ENCODE data around the gene RAG2. TPM values are rescaled to one million over a fixed set of nuclear protein-coding genes. Genes with fewer than 3 reads are reported as not detected.

RAG2 gene
- total RNA-seq, 1 experiment from 2014 or later: not detected

- Histone ChIP-seq H2BK5ac (ENCODE audit: insufficient read length, low read length) (no peak overlapping the region), H3T11ph (ENCODE audit: low read length) (no peak overlapping the region), H3K9ac (ENCODE audit: extremely low read depth, insufficient read length, low read length) (no peak overlapping the region), H4K8ac (replicated peaks; ENCODE audit: insufficient read length, low read depth, low read length) (no peak overlapping the region), H2AFZ (ENCODE audit: low read length) (no peak overlapping the region), H3K79me2 (ENCODE audit: insufficient read depth, low read length) (no peaks in the 10 kb centered on the region), H4K5ac (ENCODE audit: insufficient read length, low read depth, low read length) (no peak overlapping the region), H2BK15ac (ENCODE audit: low read depth, low read length) (no peak overlapping the region), H3K4me1 (ENCODE audit: insufficient read depth, low read length) (no peaks in the 10 kb centered on the region), H3K4me2 (ENCODE audit: insufficient read depth, insufficient read length, low read length) (no peak overlapping the region), H4K91ac (ENCODE audit: insufficient read length, low read depth, low read length) (no peak overlapping the region), H3K27me3 (ENCODE audit: insufficient read depth, low read length) (no peaks in the 10 kb centered on the region), H3K4ac (ENCODE audit: low read depth, low read length) (no peak overlapping the region), H3K18ac (ENCODE audit: insufficient read length, low read depth, low read length) (no peak overlapping the region), H2BK120ac (ENCODE audit: low read depth, low read length, poor library complexity, severe bottlenecking) (no peak overlapping the region), H3K56ac (ENCODE audit: insufficient read length, low read depth, low read length) (no peak overlapping the region), H3K14ac (ENCODE audit: insufficient read depth, low read length) (no peak overlapping the region), H3K79me1 (ENCODE audit: insufficient read depth, low read depth, low read length, poor library complexity, severe bottlenecking) (no peaks in the 10 kb centered on the region), H4K20me1 (ENCODE audit: control insufficient read depth, insufficient read depth, insufficient read length) (no peaks in the 10 kb centered on the region), H3K9me3 (ENCODE audit: control insufficient read depth, low read depth, low read length) (no peaks in the 10 kb centered on the region), H3K27ac (ENCODE audit: insufficient read length, low read depth, low read length) (no peak overlapping the region), H2BK12ac (ENCODE audit: insufficient read length, low read depth, low read length) (no peak overlapping the region), H2BK20ac (ENCODE audit: low read depth, low read length, poor library complexity, severe bottlenecking) (no peak overlapping the region), H3K23me2 (ENCODE audit: insufficient read length, low read depth, low read length, poor library complexity, severe bottlenecking) (no peaks in the 10 kb centered on the region), H2AK5ac (ENCODE audit: insufficient read length, low read length) (no peak overlapping the region), H3K23ac (ENCODE audit: insufficient read length, low read depth, low read length) (no peak overlapping the region)
- H3K9me3 Mint-ChIP-seq: no peaks in the 10 kb centered on the region
- TF ChIP-seq CTCF (conservative IDR thresholded peaks at IDR 0.05): no peak
- no peak overlapping the region for H3K4me3 Mint-ChIP-seq
- H3K4me1 Mint-ChIP-seq: peaks cover 8 to 12% of the 10 kb centered on the region in 2 experiments
- H3K27ac Mint-ChIP-seq: no peak overlapping the region
- DNase-seq: no peak
- WGBS (ENCODE audit: extremely low coverage, insufficient read length, low lambda C conversion rate): no CpG with 5 or more reads among the region's 4 CpGs
- H3K27me3 Mint-ChIP-seq (ENCODE audit: low read depth): peaks cover 7% of the 10 kb centered on the region
- H3K36me3 Mint-ChIP-seq (ENCODE audit: insufficient read depth in 1 of 3, low read depth in 3 of 3): no peaks in the 10 kb centered on the region
Observed at GRCh38 chr11:36566407-36567053, 31.5 kb downstream of the RAG2 start.

All from H9 (cell line).